AG09319 (cell line): Measurements from ENCODE around the gene CCDC116.
"Not testable (repeated sequence)": the region's sequence is repeated elsewhere in the genome, so short reads cannot be mapped to it uniquely, and the experiment has no call there.

ENCODE experiments used
- DNase-seq: peaks from one replicate; pipeline ENCODE4 v3.0.0-alpha.2; 2010; ENCODE audit warnings: low read depth; ENCODE audit errors: extremely low read depth
- TF ChIP-seq, protein P1 (sequence below): IDR thresholded peaks from 2 replicates; pipeline ENCODE4 v1.5.1; 2011; ENCODE audit warnings: low read depth, mild to moderate bottlenecking, inconsistent platforms, low read length, moderate library complexity

The CCDC116 gene

DNA sequence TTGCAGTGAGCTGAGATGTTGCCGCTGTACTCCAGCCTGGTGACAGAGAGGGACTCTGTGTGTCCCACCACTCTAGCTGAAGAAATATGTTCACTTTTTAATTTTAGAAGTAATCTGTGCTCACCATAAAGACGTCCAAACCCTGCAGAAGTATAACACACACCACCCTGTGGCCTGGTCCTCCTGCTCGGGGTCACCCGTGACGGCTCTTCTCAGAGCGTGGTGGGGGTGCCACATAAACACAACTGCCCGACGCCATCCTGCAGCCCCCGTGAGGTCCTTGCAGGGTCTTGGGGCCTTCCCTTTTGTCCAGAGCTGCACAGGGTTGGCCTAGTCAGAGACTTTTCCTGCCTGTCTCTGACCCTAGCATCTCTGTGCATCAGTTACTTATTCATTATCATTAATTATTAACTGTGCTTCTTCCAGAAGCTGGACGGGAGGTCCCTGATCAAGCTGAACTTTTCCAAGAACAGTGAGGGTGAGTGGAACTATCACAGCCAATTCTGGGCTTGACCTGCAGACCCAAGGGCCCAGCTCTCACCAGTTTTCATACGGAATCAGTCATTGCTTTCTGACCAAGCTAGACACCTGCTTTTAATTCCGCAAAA is 42.2 kb downstream of the CCDC116 start:
- TF ChIP-seq, protein P1, sequence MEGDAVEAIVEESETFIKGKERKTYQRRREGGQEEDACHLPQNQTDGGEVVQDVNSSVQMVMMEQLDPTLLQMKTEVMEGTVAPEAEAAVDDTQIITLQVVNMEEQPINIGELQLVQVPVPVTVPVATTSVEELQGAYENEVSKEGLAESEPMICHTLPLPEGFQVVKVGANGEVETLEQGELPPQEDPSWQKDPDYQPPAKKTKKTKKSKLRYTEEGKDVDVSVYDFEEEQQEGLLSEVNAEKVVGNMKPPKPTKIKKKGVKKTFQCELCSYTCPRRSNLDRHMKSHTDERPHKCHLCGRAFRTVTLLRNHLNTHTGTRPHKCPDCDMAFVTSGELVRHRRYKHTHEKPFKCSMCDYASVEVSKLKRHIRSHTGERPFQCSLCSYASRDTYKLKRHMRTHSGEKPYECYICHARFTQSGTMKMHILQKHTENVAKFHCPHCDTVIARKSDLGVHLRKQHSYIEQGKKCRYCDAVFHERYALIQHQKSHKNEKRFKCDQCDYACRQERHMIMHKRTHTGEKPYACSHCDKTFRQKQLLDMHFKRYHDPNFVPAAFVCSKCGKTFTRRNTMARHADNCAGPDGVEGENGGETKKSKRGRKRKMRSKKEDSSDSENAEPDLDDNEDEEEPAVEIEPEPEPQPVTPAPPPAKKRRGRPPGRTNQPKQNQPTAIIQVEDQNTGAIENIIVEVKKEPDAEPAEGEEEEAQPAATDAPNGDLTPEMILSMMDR, result no peak

DNA sequence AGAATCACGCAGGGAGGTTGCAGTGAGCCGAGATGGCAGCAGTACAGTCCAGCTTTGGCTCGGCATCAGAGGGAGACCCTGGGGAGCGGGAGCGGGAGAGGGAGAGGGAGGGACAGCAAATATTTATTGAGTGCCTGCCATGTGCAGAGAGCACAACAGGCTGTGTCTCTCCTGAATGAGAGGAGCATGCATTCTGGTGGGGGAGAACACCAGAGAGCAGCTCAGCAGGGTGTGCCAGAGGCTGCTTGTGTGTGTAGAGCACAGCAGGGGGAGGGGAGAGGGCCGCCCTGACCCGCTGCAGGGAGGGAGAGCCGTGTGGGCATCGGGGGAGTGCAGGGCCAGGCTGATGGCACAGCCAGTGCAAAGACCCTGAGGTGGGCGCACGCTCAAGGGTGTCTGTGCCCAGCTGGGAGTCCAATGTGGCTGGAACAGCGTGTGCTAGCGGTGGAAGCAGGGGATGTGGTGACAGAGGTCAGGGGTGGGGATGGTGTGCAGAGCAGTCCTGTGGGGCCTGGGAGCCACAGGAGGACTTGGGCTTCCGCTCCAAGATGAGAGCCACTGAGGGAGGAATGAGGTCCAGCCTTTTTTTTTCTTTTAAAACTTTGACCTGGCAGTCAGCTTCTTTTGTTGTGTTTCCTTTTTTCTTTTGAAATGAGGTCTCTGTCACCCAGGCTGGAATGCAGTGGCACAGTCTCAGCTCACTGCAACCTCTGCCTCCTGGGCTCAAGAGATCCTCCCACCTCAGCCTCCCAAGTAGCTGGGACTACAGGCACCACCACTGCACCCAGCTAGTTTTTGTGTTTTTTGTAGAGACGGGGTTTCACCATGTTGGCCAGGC is 45.3 kb downstream of the CCDC116 start:
- DNase-seq, result no peak
- TF ChIP-seq, protein P1, result no peak

More for the DNA sequence above, 42.2 kb downstream of the CCDC116 start:
- DNase-seq, result no peak

DNA sequence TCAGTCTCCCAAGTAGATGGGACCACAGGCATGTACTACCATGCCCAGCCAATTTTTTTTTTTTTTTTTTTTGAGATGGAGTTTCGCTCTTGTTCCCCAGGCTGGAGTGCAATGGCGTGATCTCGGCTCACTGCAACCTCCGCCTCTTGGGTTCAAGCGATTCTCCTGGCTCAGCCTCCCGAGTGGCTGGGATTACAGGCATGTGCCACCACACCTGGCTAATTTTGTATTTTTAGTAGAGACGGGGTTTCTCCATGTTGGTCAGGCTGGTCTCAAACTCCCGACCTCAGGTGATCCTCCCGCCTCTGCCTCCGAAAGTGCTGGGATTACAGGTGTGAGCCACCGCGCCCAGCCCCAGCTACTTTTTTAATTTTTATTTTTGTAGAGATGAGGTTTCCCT is 46.3 kb downstream of the CCDC116 start:
- DNase-seq, result not testable (repeated sequence)

DNA sequence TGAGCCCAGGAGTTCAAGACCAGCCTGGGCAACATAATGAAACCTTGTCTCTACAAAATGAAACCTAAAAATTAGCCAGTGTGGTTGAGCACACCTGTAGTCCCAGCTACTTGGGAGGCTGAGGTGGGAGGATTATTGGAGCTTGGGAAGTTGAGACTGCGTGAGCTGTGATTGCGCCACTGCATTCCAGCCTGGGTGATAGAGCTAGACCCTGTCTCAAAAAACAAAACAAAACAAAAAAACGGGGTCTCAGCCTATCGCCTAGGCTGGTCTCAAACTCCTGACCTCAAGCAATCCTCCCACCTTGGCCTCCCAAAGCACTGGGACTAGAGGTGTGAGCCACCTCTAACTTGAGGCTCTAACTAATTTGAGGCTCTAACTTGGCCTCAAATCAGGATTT is 46.8 kb downstream of the CCDC116 start:
- TF ChIP-seq, protein P1, result no peak
- DNase-seq, result no peak

DNA sequence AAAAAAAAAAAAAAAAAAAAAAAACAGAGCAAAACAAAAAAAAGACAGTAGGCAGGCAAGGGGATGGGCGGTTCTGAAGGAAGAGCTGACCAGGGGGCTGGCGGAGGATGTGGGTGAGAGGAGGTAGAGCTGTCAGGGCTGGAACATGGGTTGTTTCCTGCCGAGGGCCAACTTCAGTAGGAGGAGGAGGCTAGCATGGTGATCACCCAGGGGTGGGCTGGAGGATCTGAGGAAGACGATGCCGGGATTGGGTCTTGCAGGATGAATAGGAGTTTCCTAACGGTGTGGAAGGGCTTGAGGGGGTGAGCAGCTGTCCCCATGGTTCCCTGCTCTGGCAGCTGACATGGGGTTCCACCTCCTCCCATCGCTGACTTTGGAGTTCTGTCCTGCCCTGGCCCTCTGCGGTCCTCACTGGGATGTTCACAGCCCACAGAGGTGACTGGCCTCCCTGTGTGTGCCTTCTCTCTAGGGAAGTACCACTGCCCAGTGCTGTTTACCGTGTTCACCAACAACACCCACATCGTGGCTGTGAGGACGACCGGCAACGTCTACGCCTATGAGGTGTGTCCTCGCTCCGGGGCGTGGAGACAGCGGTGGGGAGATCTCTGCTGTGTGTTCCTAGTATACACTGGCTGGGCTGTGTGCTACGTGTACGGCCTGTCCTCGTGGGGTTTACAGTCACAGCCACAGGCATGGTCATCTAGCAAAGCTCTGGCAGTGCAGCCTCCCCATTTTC is 48.4 kb downstream of the CCDC116 start:
- no peak for DNase-seq
- TF ChIP-seq, protein P1, result no peak

DNA sequence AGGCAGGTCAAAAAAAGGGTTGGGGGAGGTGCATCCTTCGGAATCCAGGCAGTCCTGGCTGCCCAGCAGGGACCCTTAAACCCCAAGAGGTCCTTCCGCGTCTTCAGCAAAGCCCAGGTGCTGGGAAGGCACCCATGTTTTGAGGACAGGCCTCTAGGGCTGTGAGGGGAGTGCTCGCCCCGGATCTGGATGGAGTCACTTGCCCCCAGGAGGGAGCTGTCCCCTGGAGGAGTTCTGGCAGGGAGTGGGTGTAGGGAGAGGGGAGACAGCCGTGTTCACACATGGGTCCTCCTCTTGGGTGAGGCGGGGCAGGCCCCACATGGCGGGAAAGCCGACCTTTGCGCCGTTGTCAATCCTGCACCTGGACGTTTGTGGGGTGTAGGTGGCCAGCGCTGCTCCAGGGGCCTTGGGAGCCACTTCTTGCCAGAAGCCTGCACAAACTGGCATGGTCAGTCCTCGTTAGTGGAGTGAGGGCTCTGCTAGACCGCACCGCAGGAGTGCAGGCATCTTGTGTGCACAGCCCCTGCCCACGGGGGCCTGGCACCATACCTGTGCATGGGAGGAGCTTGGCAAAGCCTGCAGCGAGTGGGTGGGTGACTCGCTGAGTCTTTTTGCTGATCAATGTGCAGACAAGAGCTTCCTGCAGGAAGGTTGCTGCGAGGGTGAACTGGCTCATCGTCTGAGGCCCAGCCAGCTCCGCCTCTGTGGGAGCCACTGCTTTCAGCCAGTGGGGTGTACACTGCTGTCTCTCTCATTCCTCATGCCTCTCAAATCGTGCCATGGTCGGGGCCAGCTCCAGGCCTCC is 49.2 kb downstream of the CCDC116 start:
- DNase-seq, result no peak
- TF ChIP-seq, protein P1, result no peak
